Activated naive CD8-positive, alpha-beta T cell treated with anti-CD3 and anti-CD28 coated beads, Interleukin-2, amount 50 U/mL, for 24 hours (primary cell): ENCODE data around the gene AMDHD2.

ENCODE experiments used
- ATAC-seq: fragments of 150-1000 bp; cut with Tn5 transposase; one replicate; pipeline ENCODE4 v1.10.0; 2021
- DNase-seq: peaks from one replicate; pipeline ENCODE4 v3.0.0; 2021
- H3K27ac Mint-ChIP-seq: one replicate; pipeline ENCODE4 v1.8.0; 2021; ENCODE audit warnings: mild to moderate bottlenecking, mixed read lengths
- H3K27me3 Mint-ChIP-seq: one replicate; pipeline ENCODE4 v1.8.0; 2021; ENCODE audit warnings: mixed read lengths
- H3K36me3 Mint-ChIP-seq: one replicate; pipeline ENCODE4 v1.8.0; 2021; ENCODE audit warnings: low read depth, mixed read lengths
- H3K4me1 Mint-ChIP-seq: one replicate; pipeline ENCODE4 v1.8.0; 2021; ENCODE audit warnings: mixed read lengths
- H3K4me3 Mint-ChIP-seq: one replicate; pipeline ENCODE4 v1.8.0; 2021; ENCODE audit warnings: mild to moderate bottlenecking, moderate library complexity, mixed read lengths
- H3K9me3 Mint-ChIP-seq: one replicate; pipeline ENCODE4 v1.8.0; 2021; ENCODE audit warnings: mixed read lengths

The AMDHD2 gene

GRCh38 chr16:2500918-2501750 is 19.0 kb upstream of the AMDHD2 start:
- Mint-ChIP-seq H3K27ac (no peak overlapping the region), H3K36me3 (no peaks in the 10 kb centered on the region), H3K9me3 (no peaks in the 10 kb centered on the region), H3K4me3 (no peak overlapping the region), H3K27me3 (no peaks in the 10 kb centered on the region), H3K4me1 (no peaks in the 10 kb centered on the region)
- DNase-seq: peak; percentile 87
- peak; percentile 84 for ATAC-seq

- no peak for ATAC-seq
- Mint-ChIP-seq H3K36me3 (no peaks in the 10 kb centered on the region), H3K9me3 (no peaks in the 10 kb centered on the region), H3K27ac (no peak overlapping the region), H3K4me3 (no peak overlapping the region), H3K27me3 (no peaks in the 10 kb centered on the region), H3K4me1 (no peaks in the 10 kb centered on the region)
- no peak for DNase-seq
Observed at GRCh38 chr16:2501946-2502895, 17.9 kb upstream of the AMDHD2 start.

- ATAC-seq (no peak), DNase-seq (no peak)
- Mint-ChIP-seq H3K4me1 (peaks cover 10% of the 10 kb centered on the region), H3K4me3 (no peak overlapping the region), H3K27ac (no peak overlapping the region), H3K27me3 (no peaks in the 10 kb centered on the region), H3K9me3 (no peaks in the 10 kb centered on the region), H3K36me3 (no peaks in the 10 kb centered on the region)
Observed at GRCh38 chr16:2505695-2506094, 14.5 kb upstream of the AMDHD2 start.

- ATAC-seq: no peak
- no peaks in the 10 kb centered on the region for H3K36me3 Mint-ChIP-seq
- DNase-seq: no peak
- H3K4me3 Mint-ChIP-seq: no peak overlapping the region
- H3K9me3 Mint-ChIP-seq: no peaks in the 10 kb centered on the region
- H3K27ac Mint-ChIP-seq: peak overlapping the region; percentile 26
- H3K4me1 Mint-ChIP-seq: peaks cover 12% of the 10 kb centered on the region
- H3K27me3 Mint-ChIP-seq: no peaks in the 10 kb centered on the region
Observed at GRCh38 chr16:2507052-2507659, 13.0 kb upstream of the AMDHD2 start.

- DNase-seq: no peak
- no peaks in the 10 kb centered on the region for H3K27me3 Mint-ChIP-seq
- no peaks in the 10 kb centered on the region for H3K36me3 Mint-ChIP-seq
- H3K4me1 Mint-ChIP-seq: peaks cover 15% of the 10 kb centered on the region
- no peaks in the 10 kb centered on the region for H3K9me3 Mint-ChIP-seq
- ATAC-seq: no peak
- H3K4me3 Mint-ChIP-seq: no peak overlapping the region
- no peak overlapping the region for H3K27ac Mint-ChIP-seq
Observed at GRCh38 chr16:2507665-2508064, 12.5 kb upstream of the AMDHD2 start.

- Mint-ChIP-seq H3K36me3 (no peaks in the 10 kb centered on the region), H3K4me3 (no peak overlapping the region), H3K4me1 (peaks cover 22% of the 10 kb centered on the region), H3K27ac (no peak overlapping the region), H3K27me3 (no peaks in the 10 kb centered on the region), H3K9me3 (no peaks in the 10 kb centered on the region)
- ATAC-seq (no peak), DNase-seq (no peak)
Observed at GRCh38 chr16:2508722-2509400, 11.3 kb upstream of the AMDHD2 start.

- Mint-ChIP-seq H3K27ac (no peak overlapping the region), H3K9me3 (no peaks in the 10 kb centered on the region), H3K4me1 (peaks cover 39% of the 10 kb centered on the region), H3K27me3 (no peaks in the 10 kb centered on the region), H3K4me3 (peak overlapping the region; percentile 21), H3K36me3 (peaks cover 5% of the 10 kb centered on the region)
- DNase-seq (no peak), ATAC-seq (no peak)
Observed at GRCh38 chr16:2511128-2511800, 8.9 kb upstream of the AMDHD2 start.

GRCh38 chr16:2511996-2512734 is 8.0 kb upstream of the AMDHD2 start:
- Mint-ChIP-seq H3K27ac (no peak overlapping the region), H3K4me3 (peak overlapping the region; percentile 24), H3K4me1 (peaks cover 48% of the 10 kb centered on the region), H3K36me3 (peaks cover 11% of the 10 kb centered on the region), H3K27me3 (no peaks in the 10 kb centered on the region), H3K9me3 (no peaks in the 10 kb centered on the region)
- ATAC-seq (no peak), DNase-seq (no peak)

GRCh38 chr16:2512735-2513404 is 7.3 kb upstream of the AMDHD2 start:
- Mint-ChIP-seq H3K27ac (peak overlapping the region; percentile 87), H3K9me3 (no peaks in the 10 kb centered on the region), H3K4me3 (peak overlapping the region; percentile 82), H3K4me1 (peaks cover 55% of the 10 kb centered on the region), H3K36me3 (peaks cover 11% of the 10 kb centered on the region), H3K27me3 (no peaks in the 10 kb centered on the region)
- ATAC-seq (no peak), DNase-seq (no peak)

- H3K27me3 Mint-ChIP-seq: no peaks in the 10 kb centered on the region
- peaks cover 56% of the 10 kb centered on the region for H3K4me1 Mint-ChIP-seq
- peak; percentile 76 for ATAC-seq
- no peaks in the 10 kb centered on the region for H3K9me3 Mint-ChIP-seq
- H3K36me3 Mint-ChIP-seq: peaks cover 11% of the 10 kb centered on the region
- H3K4me3 Mint-ChIP-seq: peak within 1 kb of the TSS; percentile 90
- DNase-seq: peak; percentile 91
- H3K27ac Mint-ChIP-seq: peak within 1 kb of the TSS; percentile 91
Observed at GRCh38 chr16:2513405-2514332, 6.5 kb upstream of the AMDHD2 start, which contains the start of gene ATP6V0C. ATP6V0C (plus strand) TSS chr16:2513952; CDS start chr16:2514104, 152 bp downstream.

- peaks cover 62% of the 10 kb centered on the region for H3K4me1 Mint-ChIP-seq
- peak overlapping the region; percentile 90 for H3K4me3 Mint-ChIP-seq
- ATAC-seq (peak; percentile 6), DNase-seq (peak; percentile 44)
- H3K27ac Mint-ChIP-seq: peak overlapping the region; percentile 91
- no peaks in the 10 kb centered on the region for H3K27me3 Mint-ChIP-seq
- peaks cover 12% of the 10 kb centered on the region for H3K36me3 Mint-ChIP-seq
- no peaks in the 10 kb centered on the region for H3K9me3 Mint-ChIP-seq
Observed at GRCh38 chr16:2514333-2515179, 5.6 kb upstream of the AMDHD2 start.
